Measurements from ENCODE around the gene NFIB.

The NFIB gene

GRCh38 chr9:14216612-14217194 is 97.2 kb downstream of the NFIB start:
- Histone ChIP-seq H3K27me3 (replicated peaks; ENCODE audit: control insufficient read depth, insufficient read depth, low read length) (no peaks in the 10 kb centered on the region), H3K36me3 (ENCODE audit: control insufficient read depth, insufficient read depth, low read length) (no peaks in the 10 kb centered on the region), H3K4me3 (replicated peaks; ENCODE audit: low read depth, low read length) (no peak overlapping the region)
- TF ChIP-seq CTCF (IDR thresholded peaks at IDR 0.05; ENCODE audit: insufficient read depth, low read length, poor library complexity, severe bottlenecking) = no peak
- no peak for DNase-seq (ENCODE audit: extremely low read depth, insufficient read length)

- no peak for DNase-seq (ENCODE audit: extremely low read depth, insufficient read length)
- no peak overlapping the region for H3K4me3 ChIP-seq (replicated peaks; ENCODE audit: low read depth, low read length)
- H3K27me3 ChIP-seq (replicated peaks; ENCODE audit: control insufficient read depth, insufficient read depth, low read length) = no peaks in the 10 kb centered on the region
- H3K36me3 ChIP-seq (ENCODE audit: control insufficient read depth, insufficient read depth, low read length) = no peaks in the 10 kb centered on the region
- no peak for TF ChIP-seq CTCF (IDR thresholded peaks at IDR 0.05; ENCODE audit: insufficient read depth, low read length, poor library complexity, severe bottlenecking)
Measured at GRCh38 chr9:14215614-14216013, 98.3 kb downstream of the NFIB start.

GRCh38 chr9:14214693-14215092 is 99.2 kb downstream of the NFIB start:
- no peak for TF ChIP-seq CTCF (IDR thresholded peaks at IDR 0.05; ENCODE audit: insufficient read depth, low read length, poor library complexity, severe bottlenecking)
- H3K27me3 ChIP-seq (replicated peaks; ENCODE audit: control insufficient read depth, insufficient read depth, low read length) = no peaks in the 10 kb centered on the region
- H3K4me3 ChIP-seq (replicated peaks; ENCODE audit: low read depth, low read length) = no peak overlapping the region
- no peak for DNase-seq (ENCODE audit: extremely low read depth, insufficient read length)
- H3K36me3 ChIP-seq (ENCODE audit: control insufficient read depth, insufficient read depth, low read length) = no peaks in the 10 kb centered on the region

GRCh38 chr9:14214065-14214684 is 99.8 kb downstream of the NFIB start:
- Histone ChIP-seq H3K27me3 (replicated peaks; ENCODE audit: control insufficient read depth, insufficient read depth, low read length) (peaks cover 1% of the 10 kb centered on the region; the same call in 1 of the 2 replicates), H3K4me3 (replicated peaks; ENCODE audit: low read depth, low read length) (no peak overlapping the region), H3K36me3 (ENCODE audit: control insufficient read depth, insufficient read depth, low read length) (no peaks in the 10 kb centered on the region)
- no peak for DNase-seq (ENCODE audit: extremely low read depth, insufficient read length)
- TF ChIP-seq CTCF (IDR thresholded peaks at IDR 0.05; ENCODE audit: insufficient read depth, low read length, poor library complexity, severe bottlenecking) = no peak

GRCh38 chr9:14213504-14213903 is 100.4 kb downstream of the NFIB start:
- Histone ChIP-seq H3K36me3 (ENCODE audit: control insufficient read depth, insufficient read depth, low read length) (no peaks in the 10 kb centered on the region), H3K27me3 (replicated peaks; ENCODE audit: control insufficient read depth, insufficient read depth, low read length) (peaks cover 1% of the 10 kb centered on the region; the same call in 1 of the 2 replicates), H3K4me3 (replicated peaks; ENCODE audit: low read depth, low read length) (no peak overlapping the region)
- DNase-seq (ENCODE audit: extremely low read depth, insufficient read length) = no peak
- no peak for TF ChIP-seq CTCF (IDR thresholded peaks at IDR 0.05; ENCODE audit: insufficient read depth, low read length, poor library complexity, severe bottlenecking)
